ENCODE data around the gene UMODL1. TPM values are rescaled to one million over a fixed set of nuclear protein-coding genes. Genes with fewer than 3 reads are reported as not detected.
A peak's percentile ranks its signal among the peaks of the same experiment; 100 is the strongest.

UMODL1 gene
- total RNA-seq, 1 experiment from 2014 or later = not detected

GRCh38 chr21:42022091-42022430 is 49.1 kb upstream of the UMODL1 start:
- no peak overlapping the region for H4K91ac ChIP-seq (ENCODE audit: insufficient read length, low read depth, low read length)
- H3T11ph ChIP-seq (ENCODE audit: low read length) = no peak overlapping the region
- no peak overlapping the region for H2AK5ac ChIP-seq (ENCODE audit: insufficient read length, low read length)
- DNase-seq = peak; percentile 52
- H3K4me1 ChIP-seq (ENCODE audit: insufficient read depth, low read length) = no peaks in the 10 kb centered on the region; the same call in 1 of the 2 replicates
- H4K20me1 ChIP-seq (ENCODE audit: control insufficient read depth, insufficient read depth, insufficient read length) = no peaks in the 10 kb centered on the region
- no peaks in the 10 kb centered on the region for H3K36me3 Mint-ChIP-seq (ENCODE audit: insufficient read depth in 1 of 3, low read depth in 3 of 3)
- H2BK12ac ChIP-seq (ENCODE audit: insufficient read length, low read depth, low read length) = no peak overlapping the region
- no peak overlapping the region for H4K8ac ChIP-seq (replicated peaks; ENCODE audit: insufficient read length, low read depth, low read length)
- no peak overlapping the region; the same call in 1 of the 2 replicates for H3K4ac ChIP-seq (ENCODE audit: low read depth, low read length)
- H3K9me3 ChIP-seq (ENCODE audit: control insufficient read depth, low read depth, low read length) = no peaks in the 10 kb centered on the region
- H3K27me3 ChIP-seq (ENCODE audit: insufficient read depth, low read length) = no peaks in the 10 kb centered on the region
- TF ChIP-seq, protein P1, sequence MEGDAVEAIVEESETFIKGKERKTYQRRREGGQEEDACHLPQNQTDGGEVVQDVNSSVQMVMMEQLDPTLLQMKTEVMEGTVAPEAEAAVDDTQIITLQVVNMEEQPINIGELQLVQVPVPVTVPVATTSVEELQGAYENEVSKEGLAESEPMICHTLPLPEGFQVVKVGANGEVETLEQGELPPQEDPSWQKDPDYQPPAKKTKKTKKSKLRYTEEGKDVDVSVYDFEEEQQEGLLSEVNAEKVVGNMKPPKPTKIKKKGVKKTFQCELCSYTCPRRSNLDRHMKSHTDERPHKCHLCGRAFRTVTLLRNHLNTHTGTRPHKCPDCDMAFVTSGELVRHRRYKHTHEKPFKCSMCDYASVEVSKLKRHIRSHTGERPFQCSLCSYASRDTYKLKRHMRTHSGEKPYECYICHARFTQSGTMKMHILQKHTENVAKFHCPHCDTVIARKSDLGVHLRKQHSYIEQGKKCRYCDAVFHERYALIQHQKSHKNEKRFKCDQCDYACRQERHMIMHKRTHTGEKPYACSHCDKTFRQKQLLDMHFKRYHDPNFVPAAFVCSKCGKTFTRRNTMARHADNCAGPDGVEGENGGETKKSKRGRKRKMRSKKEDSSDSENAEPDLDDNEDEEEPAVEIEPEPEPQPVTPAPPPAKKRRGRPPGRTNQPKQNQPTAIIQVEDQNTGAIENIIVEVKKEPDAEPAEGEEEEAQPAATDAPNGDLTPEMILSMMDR (conservative IDR thresholded peaks at IDR 0.05) = no peak
- H2BK20ac ChIP-seq (ENCODE audit: low read depth, low read length, poor library complexity, severe bottlenecking) = no peak overlapping the region
- H4K5ac ChIP-seq (ENCODE audit: insufficient read length, low read depth, low read length) = no peak overlapping the region
- H3K4me3 Mint-ChIP-seq = peak overlapping the region in 1 of 2 experiments; percentile 33; a peak in 2 of 5 replicates
- H2AFZ ChIP-seq (ENCODE audit: low read length) = no peak overlapping the region
- H3K4me1 Mint-ChIP-seq = peaks cover 13 to 25% of the 10 kb centered on the region in 2 experiments
- no peak overlapping the region for H2BK120ac ChIP-seq (ENCODE audit: low read depth, low read length, poor library complexity, severe bottlenecking)
- H3K9me3 Mint-ChIP-seq = no peaks in the 10 kb centered on the region
- H3K79me1 ChIP-seq (ENCODE audit: insufficient read depth, low read depth, low read length, poor library complexity, severe bottlenecking) = no peaks in the 10 kb centered on the region
- no peak overlapping the region for H3K56ac ChIP-seq (ENCODE audit: insufficient read length, low read depth, low read length)
- no peaks in the 10 kb centered on the region for H3K79me2 ChIP-seq (ENCODE audit: insufficient read depth, low read length)
- H3K27ac ChIP-seq (ENCODE audit: insufficient read length, low read depth, low read length) = no peak overlapping the region
- no peak overlapping the region for H2BK15ac ChIP-seq (ENCODE audit: low read depth, low read length)
- no peak overlapping the region for H3K9ac ChIP-seq (ENCODE audit: extremely low read depth, insufficient read length, low read length)
- H3K23ac ChIP-seq (ENCODE audit: insufficient read length, low read depth, low read length) = no peak overlapping the region
- no peak overlapping the region for H3K4me2 ChIP-seq (ENCODE audit: insufficient read depth, insufficient read length, low read length)
- peaks cover 3% of the 10 kb centered on the region for H3K23me2 ChIP-seq (ENCODE audit: insufficient read length, low read depth, low read length, poor library complexity, severe bottlenecking)
- H3K14ac ChIP-seq (ENCODE audit: insufficient read depth, low read length) = peak overlapping the region; percentile 74; the same call in 1 of the 2 replicates
- no CpG with 5 or more reads among the region's 12 CpGs for WGBS (ENCODE audit: extremely low coverage, insufficient read length, low lambda C conversion rate)
- peak overlapping the region; percentile 76 for H3K18ac ChIP-seq (ENCODE audit: insufficient read length, low read depth, low read length)
- H3K27ac Mint-ChIP-seq = peak overlapping the region in 1 of 3 experiments; percentile 86; a peak in 2 of 7 replicates
- H2BK5ac ChIP-seq (ENCODE audit: insufficient read length, low read length) = no peak overlapping the region
- H3K27me3 Mint-ChIP-seq (ENCODE audit: low read depth) = peaks cover 24% of the 10 kb centered on the region
